AG10803 (cell line): ENCODE results near the gene SOCS1.

ENCODE experiments used
- DNase-seq: peaks from one replicate; pipeline ENCODE4 v3.0.0; 2010; ENCODE audit warnings: low read depth
- H3K4me3 ChIP-seq: 2 replicates; pipeline ENCODE4 v1.5.1; 2011; ENCODE audit warnings: mild to moderate bottlenecking, low read length, control low read depth
- TF ChIP-seq, protein P1 (sequence below): conservative IDR thresholded peaks from 2 replicates; pipeline ENCODE4 v1.5.1; 2011; ENCODE audit warnings: mild to moderate bottlenecking, low read length, control low read depth, inconsistent platforms

The SOCS1 gene

DNA sequence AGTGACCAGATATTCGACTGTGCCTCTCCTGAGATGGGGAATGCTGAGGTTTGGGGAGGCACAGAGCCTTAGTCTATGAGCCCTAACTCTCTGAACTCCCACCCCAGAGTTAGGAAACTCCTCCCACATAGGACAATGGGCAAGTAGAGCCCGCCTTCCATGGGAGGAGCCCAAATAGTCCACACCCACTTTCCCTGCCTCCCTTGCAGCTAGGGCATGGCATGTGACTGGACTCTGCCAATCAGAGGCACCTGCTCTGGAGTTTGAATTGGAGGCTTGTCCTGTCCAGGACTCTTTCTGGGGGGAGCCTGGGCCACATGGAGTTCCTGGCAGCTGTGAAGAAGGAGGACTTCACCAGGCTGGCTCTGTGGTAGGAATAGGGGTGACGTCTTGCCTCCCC is 48.4 kb downstream of the SOCS1 start:
- TF ChIP-seq, protein P1, sequence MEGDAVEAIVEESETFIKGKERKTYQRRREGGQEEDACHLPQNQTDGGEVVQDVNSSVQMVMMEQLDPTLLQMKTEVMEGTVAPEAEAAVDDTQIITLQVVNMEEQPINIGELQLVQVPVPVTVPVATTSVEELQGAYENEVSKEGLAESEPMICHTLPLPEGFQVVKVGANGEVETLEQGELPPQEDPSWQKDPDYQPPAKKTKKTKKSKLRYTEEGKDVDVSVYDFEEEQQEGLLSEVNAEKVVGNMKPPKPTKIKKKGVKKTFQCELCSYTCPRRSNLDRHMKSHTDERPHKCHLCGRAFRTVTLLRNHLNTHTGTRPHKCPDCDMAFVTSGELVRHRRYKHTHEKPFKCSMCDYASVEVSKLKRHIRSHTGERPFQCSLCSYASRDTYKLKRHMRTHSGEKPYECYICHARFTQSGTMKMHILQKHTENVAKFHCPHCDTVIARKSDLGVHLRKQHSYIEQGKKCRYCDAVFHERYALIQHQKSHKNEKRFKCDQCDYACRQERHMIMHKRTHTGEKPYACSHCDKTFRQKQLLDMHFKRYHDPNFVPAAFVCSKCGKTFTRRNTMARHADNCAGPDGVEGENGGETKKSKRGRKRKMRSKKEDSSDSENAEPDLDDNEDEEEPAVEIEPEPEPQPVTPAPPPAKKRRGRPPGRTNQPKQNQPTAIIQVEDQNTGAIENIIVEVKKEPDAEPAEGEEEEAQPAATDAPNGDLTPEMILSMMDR: no peak
- no peak for DNase-seq

DNA sequence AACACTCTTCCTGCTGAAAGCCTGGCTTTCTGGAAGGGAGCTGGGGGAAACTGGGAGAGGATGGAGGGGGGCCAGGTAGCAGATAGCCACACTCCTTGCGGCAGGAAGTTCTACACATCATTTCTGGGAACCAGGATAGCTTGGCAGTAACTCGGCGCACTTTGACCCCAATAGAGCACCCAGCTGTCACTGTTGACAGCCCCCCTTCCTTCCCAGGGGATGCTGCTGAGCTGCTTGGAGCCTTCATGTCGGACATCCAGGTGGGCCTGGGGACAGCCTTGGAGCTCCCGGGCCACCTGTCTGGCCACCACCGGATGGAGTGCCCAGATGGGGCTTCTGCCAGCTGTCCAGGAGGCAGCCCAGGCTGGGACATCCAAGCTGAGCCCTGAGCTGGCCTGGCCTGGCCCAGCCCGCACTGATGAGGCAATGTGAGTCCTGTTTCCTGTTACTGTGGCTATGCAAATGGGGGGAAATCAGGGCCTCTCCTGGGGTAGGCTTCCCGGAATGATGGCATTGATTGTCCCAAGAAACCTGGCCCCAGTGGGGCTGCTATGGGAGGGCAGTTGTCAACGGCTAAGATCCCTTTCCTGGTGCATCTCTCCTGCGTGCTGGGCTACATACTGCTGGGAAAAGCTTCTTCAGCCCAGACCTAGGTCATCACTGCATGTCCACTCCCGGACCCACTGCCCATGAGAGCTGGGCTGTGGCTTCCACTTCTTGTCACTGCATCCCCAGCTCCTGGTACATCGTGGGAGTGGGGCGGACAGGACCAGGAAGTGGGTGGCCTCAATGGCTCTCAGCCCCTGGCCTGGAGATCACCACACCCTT is 50.0 kb downstream of the SOCS1 start:
- peak; percentile 28 for DNase-seq
- no peak overlapping the region for H3K4me3 ChIP-seq
- TF ChIP-seq, protein P1: no peak

More for the DNA sequence above, 48.4 kb downstream of the SOCS1 start:
- no peak overlapping the region for H3K4me3 ChIP-seq

DNA sequence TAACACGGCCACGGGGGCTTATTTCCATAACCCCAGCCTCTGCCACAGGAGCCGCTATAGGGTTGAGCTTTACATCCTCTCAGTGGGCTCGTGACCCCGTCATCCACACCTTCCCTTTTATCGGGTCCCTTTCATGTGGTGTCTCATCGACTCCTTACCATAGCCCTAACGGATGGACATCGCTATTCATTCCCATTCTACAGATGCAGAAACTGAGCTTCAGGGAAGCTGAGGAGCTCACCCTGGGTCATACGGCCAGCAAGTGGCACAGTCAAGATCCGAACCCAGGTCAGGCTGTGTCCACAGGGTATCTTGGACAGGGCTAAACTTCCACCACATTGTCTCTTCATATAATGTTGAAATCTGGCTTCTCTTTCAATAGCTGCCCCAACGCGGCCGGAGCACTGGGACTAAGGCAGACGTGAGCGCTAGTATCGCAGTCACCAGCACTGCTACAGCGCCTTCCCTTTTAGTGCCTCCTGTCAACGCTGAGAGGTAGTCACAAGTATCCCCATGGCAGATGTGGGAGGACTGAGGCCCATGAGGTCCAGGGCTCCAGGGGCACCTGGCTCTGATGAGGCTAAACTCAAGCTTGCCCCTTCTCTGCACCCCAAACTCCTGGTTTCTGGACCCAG is 50.8 kb downstream of the SOCS1 start:
- TF ChIP-seq, protein P1: no peak
- H3K4me3 ChIP-seq: no peak overlapping the region
- no peak for DNase-seq

DNA sequence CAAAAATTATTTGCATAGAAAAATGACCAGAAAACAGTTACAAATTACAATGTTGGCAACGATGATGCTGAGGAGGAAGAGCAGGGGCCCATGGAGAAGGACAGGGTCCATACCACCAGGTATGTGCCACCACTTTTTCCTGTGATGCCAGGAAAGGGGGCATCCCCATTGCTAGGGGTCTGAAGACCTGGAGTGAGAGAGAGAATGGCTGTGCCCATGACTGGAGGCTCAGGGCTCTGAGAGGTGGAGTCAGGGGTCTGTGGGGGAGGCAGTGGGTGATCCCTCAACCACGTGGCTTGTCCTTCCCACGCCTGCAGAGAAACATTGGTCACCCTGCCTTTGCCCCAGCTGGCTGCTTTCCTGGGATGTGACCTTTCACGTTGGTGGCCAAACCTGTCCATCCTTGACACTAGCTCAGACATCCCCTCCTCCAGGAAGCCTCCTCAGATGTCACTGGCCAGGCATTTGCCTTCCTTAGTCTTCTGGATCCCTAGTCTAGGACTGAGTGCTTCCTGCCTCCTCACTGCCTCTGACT is 51.4 kb downstream of the SOCS1 start:
- no peak overlapping the region for H3K4me3 ChIP-seq
- TF ChIP-seq, protein P1: no peak
- DNase-seq: no peak
